Neural progenitor cell (in vitro differentiated cells): Measurements from ENCODE around the gene NCKAP5. TPM values are rescaled to one million over a fixed set of nuclear protein-coding genes. Genes with fewer than 3 reads are reported as not detected.

Experiments
- DNase-seq: peaks from one replicate; pipeline ENCODE4 v3.0.0-alpha.2; 2016; ENCODE audit warnings: low spot score
- H2AFZ ChIP-seq: fragments of 200-600 bp; sonication (generic); replicated peaks from 2 replicates; pipeline ENCODE4 v1.6.1; 2016; ENCODE audit warnings: antibody characterized with exemption
- H3F3A ChIP-seq: fragments of 200-600 bp; sonication (generic); 2 replicates; pipeline ENCODE4 v1.6.1; 2016; ENCODE audit warnings: antibody characterized with exemption, low read depth
- H3K27ac ChIP-seq: fragments of 200-600 bp; sonication (generic); 2 replicates; pipeline ENCODE4 v1.5.1; 2016; ENCODE audit warnings: mild to moderate bottlenecking
- H3K27me3 ChIP-seq: fragments of 200-600 bp; sonication (generic); 2 replicates; pipeline ENCODE4 v1.6.1; 2016; ENCODE audit warnings: mild to moderate bottlenecking, moderate library complexity
- H3K36me3 ChIP-seq: fragments of 200-600 bp; sonication (generic); 2 replicates; pipeline ENCODE4 v1.5.1; 2016
- H3K4me1 ChIP-seq: fragments of 200-600 bp; sonication (generic); 2 replicates; pipeline ENCODE4 v1.6.1; 2016; ENCODE audit warnings: mixed run types
- H3K4me2 ChIP-seq: fragments of 200-600 bp; sonication (generic); 2 replicates; pipeline ENCODE4 v1.6.1; 2016
- H3K4me3 ChIP-seq: fragments of 200-600 bp; sonication (generic); 2 replicates; pipeline ENCODE4 v1.5.1; 2016
- H3K79me2 ChIP-seq: fragments of 200-600 bp; sonication (generic); 2 replicates; pipeline ENCODE4 v1.6.1; 2016; ENCODE audit warnings: low read depth
- H3K9ac ChIP-seq: fragments of 200-600 bp; sonication (generic); 2 replicates; pipeline ENCODE4 v1.6.1; 2016
- H3K9me3 ChIP-seq: fragments of 200-600 bp; sonication (generic); 2 replicates; pipeline ENCODE4 v1.5.1; 2016; ENCODE audit warnings: low read depth
- H4K20me1 ChIP-seq: fragments of 200-600 bp; sonication (generic); 2 replicates; pipeline ENCODE4 v1.6.1; 2016; ENCODE audit warnings: low read depth
- H3K27ac Mint-ChIP-seq: 3 replicates; pipeline ENCODE4 v1.8.0; 2021; ENCODE audit warnings: mixed read lengths
- H3K27me3 Mint-ChIP-seq: 2 replicates; pipeline ENCODE4 v1.8.0; 2022; ENCODE audit warnings: low read depth, mild to moderate bottlenecking, inconsistent platforms, moderate library complexity, mixed read lengths; ENCODE audit not compliant: insufficient read depth
- H3K36me3 Mint-ChIP-seq: 3 replicates; pipeline ENCODE4 v1.8.0; 2021; ENCODE audit warnings: mixed read lengths
- H3K4me1 Mint-ChIP-seq: 3 replicates; pipeline ENCODE4 v1.8.0; 2021; ENCODE audit warnings: mixed read lengths
- H3K4me3 Mint-ChIP-seq: 3 replicates; pipeline ENCODE4 v1.8.0; 2021; ENCODE audit warnings: mild to moderate bottlenecking, moderate library complexity, mixed read lengths
- H3K9me3 Mint-ChIP-seq: 3 replicates; pipeline ENCODE4 v1.8.0; 2020; ENCODE audit warnings: mixed read lengths
- CTCF ChIP-seq: fragments of 200-600 bp; sonication (generic); IDR thresholded peaks from 2 replicates; pipeline ENCODE4 v1.5.1; 2017; ENCODE audit warnings: antibody characterized with exemption, mild to moderate bottlenecking
- EZH2 ChIP-seq: fragments of 200-600 bp; sonication (generic); IDR thresholded peaks from 2 replicates; pipeline ENCODE4 v1.6.1; 2017; ENCODE audit warnings: antibody characterized with exemption, mild to moderate bottlenecking, moderate library complexity
- EZH2phosphoT487 ChIP-seq: fragments of 200-600 bp; sonication (generic); IDR thresholded peaks from 2 replicates; pipeline ENCODE4 v1.6.1; 2017; ENCODE audit warnings: antibody characterized with exemption
- total RNA-seq: library from RNA; depleted of rRNA; stranded (reverse); fragments of >200 nt; gene quantifications from 2 replicates; pipeline ENCODE4 v1.2.3, GENCODE V29; 2015; ENCODE audit warnings: low replicate concordance

The NCKAP5 gene
- total RNA-seq, 1 donor from 2014 or later = 0.47 TPM

GRCh38 chr2:133012847-133013734 is 555.2 kb downstream of the NCKAP5 start:
- H3F3A ChIP-seq = no peaks in the 10 kb centered on the region
- H3K9ac ChIP-seq = no peak overlapping the region
- no peak overlapping the region for H2AFZ ChIP-seq
- no peak overlapping the region for H3K4me2 ChIP-seq
- no peaks in the 10 kb centered on the region for H3K4me1 ChIP-seq
- Mint-ChIP-seq H3K4me3 (no peak overlapping the region), H3K27me3 (no peaks in the 10 kb centered on the region), H3K4me1 (no peaks in the 10 kb centered on the region), H3K36me3 (no peaks in the 10 kb centered on the region), H3K27ac (no peak overlapping the region), H3K9me3 (no peaks in the 10 kb centered on the region)
- H4K20me1 ChIP-seq = no peaks in the 10 kb centered on the region
- no peaks in the 10 kb centered on the region for H3K27me3 ChIP-seq
- no peak overlapping the region for H3K27ac ChIP-seq
- H3K9me3 ChIP-seq = no peaks in the 10 kb centered on the region
- no peaks in the 10 kb centered on the region for H3K36me3 ChIP-seq
- DNase-seq = no peak
- H3K79me2 ChIP-seq = no peaks in the 10 kb centered on the region
- H3K4me3 ChIP-seq = no peak overlapping the region
- TF ChIP-seq EZH2 (no peak), CTCF (no peak), EZH2phosphoT487 (no peak)

DNA sequence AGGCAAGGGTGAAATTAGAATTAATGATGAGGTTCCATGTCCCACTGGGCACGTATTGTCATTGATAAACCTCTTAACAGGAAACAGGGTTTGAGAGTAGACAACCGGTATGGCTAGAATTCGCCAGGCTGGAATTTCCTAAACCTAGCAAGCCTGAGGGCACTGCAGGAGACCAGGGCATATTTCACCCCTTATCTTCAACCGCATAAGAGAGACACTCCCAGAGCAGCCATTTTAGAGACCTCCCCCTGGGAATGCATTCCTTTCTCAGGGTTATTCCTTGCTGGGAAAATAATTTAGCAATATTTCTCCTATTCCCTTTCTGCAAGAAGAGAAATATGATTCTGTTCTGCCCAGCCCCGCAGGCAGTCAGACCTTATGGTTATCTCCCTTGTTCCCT is 563.6 kb downstream of the NCKAP5 start:
- Mint-ChIP-seq H3K27ac (no peak overlapping the region), H3K36me3 (no peaks in the 10 kb centered on the region), H3K4me3 (peak overlapping the region; percentile 56), H3K9me3 (peaks cover 12% of the 10 kb centered on the region), H3K27me3 (no peaks in the 10 kb centered on the region), H3K4me1 (no peaks in the 10 kb centered on the region)
- Histone ChIP-seq H3K79me2 (no peaks in the 10 kb centered on the region), H3K36me3 (no peaks in the 10 kb centered on the region), H3K4me3 (no peak overlapping the region), H4K20me1 (no peaks in the 10 kb centered on the region), H2AFZ (no peak overlapping the region), H3K4me1 (no peaks in the 10 kb centered on the region), H3K9ac (no peak overlapping the region), H3F3A (no peaks in the 10 kb centered on the region), H3K27me3 (no peaks in the 10 kb centered on the region), H3K4me2 (no peak overlapping the region), H3K9me3 (no peaks in the 10 kb centered on the region), H3K27ac (no peak overlapping the region)
- no peak for DNase-seq
- TF ChIP-seq CTCF = no peak
- no peak for TF ChIP-seq EZH2phosphoT487
- no peak for TF ChIP-seq EZH2

DNA sequence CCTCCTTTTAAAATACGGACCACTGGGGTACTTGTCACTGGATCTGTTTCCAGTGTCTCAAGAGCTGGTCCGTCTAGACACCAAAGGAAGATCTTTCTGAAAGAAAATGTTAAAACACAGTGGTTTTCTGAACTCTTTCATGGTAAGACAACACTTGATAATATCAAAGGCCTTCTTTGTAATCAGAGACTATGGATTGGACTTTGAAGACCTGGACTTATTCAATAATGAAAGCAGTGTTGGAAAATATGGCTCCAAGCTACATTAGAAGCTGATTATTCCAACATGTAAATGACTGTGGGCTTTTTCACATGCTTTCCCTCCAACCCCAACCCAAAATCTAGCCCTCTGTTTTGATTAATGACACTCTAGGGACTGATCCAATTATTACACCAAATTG is 568.8 kb downstream of the NCKAP5 start:
- Histone ChIP-seq H2AFZ (no peak overlapping the region), H3K4me1 (no peaks in the 10 kb centered on the region), H3K27me3 (no peaks in the 10 kb centered on the region), H3K27ac (no peak overlapping the region), H3F3A (no peaks in the 10 kb centered on the region), H3K9ac (no peak overlapping the region), H3K9me3 (no peaks in the 10 kb centered on the region), H3K36me3 (no peaks in the 10 kb centered on the region), H3K79me2 (no peaks in the 10 kb centered on the region), H4K20me1 (no peaks in the 10 kb centered on the region), H3K4me2 (no peak overlapping the region), H3K4me3 (no peak overlapping the region)
- DNase-seq = no peak
- H3K27ac Mint-ChIP-seq = no peak overlapping the region
- no peak overlapping the region for H3K4me3 Mint-ChIP-seq
- no peaks in the 10 kb centered on the region for H3K36me3 Mint-ChIP-seq
- no peaks in the 10 kb centered on the region for H3K27me3 Mint-ChIP-seq
- TF ChIP-seq EZH2phosphoT487 = no peak
- no peak for TF ChIP-seq CTCF
- TF ChIP-seq EZH2 = no peak
- no peaks in the 10 kb centered on the region for H3K4me1 Mint-ChIP-seq
- peaks cover 2% of the 10 kb centered on the region for H3K9me3 Mint-ChIP-seq
